ENCODE results near the gene IZUMO1R.
"Not testable (repeated sequence)": the region's sequence is repeated elsewhere in the genome, so short reads cannot be mapped to it uniquely, and the experiment has no call there.

IZUMO1R gene

DNA sequence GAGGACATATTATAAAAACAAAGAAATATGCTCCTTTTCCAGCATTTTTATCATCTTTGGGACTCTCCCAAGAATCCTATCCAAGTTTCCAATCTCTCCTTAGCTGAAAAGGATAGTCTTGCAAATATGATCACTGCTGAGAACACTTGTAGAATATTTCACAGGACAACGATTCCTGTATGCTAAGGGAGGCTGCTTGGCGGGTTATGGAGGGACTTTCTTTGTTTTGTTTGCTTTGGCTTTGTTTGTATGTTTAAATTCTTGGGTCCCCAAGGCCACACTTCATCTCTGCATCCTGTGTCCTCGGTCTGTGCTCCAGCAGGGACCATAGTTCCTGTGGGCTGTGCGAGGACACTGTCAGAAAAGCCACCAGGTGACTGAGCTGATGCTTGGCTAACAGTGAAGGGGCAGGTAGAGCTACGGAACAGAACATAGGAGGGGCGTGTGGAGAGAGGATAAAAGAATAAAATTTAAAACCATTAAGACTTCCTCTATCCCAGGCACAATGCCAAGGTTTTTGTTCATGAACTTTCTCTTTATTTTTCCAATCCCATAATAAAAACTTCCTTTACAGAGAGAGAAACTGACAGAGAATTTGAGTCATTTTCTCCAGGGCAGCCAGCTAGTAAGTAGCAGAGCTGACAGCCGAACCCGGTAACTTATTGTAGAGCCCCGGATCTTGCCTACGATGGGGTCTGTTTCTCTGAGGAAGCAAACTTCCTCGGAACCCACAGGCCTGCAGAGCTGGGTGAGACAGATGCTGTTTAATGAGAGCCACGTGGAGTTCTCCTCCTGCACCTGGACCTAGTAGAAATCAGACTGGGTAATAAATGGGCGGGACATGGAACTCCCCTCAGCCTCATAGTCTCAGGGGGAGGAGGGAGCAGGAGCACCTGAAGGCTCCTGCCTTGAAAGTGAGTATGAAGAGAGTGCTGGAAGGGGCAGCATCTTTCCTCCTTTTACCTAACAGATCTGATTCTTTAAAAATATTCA, at the start of gene IZUMO1R:
Gene IZUMO1R, plus strand, starts transcription at position 615 of the 993 bp plus-strand sequence. CDS start 1,057 bp downstream, outside the sequence.
- DNase-seq (ENCODE audit: low read depth, low spot score) = no peak

DNA sequence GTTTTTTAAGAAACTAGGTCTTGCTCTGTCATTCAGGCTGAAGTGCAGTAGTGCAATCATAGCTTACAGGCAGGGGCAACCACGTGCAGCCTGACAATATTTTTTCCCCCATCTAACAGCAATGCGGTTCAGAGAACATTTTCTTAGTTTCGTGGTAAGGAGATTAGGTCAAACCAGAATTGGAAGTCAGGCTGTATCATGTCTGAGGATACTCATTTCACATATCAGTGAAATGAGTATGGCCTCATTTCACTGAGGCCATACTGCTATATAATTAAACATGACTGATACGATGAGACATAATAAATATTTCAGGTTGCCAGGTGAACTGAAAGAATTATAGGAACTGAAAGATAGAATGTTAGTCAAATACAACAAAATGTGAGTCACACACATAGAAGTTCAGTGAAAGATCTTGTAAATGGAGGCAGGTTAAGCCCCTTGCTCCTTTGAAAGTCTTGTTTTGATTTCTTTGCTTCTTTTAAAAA, 32.5 kb upstream of the IZUMO1R start:
- DNase-seq (ENCODE audit: low read depth, low spot score) = no peak

DNA sequence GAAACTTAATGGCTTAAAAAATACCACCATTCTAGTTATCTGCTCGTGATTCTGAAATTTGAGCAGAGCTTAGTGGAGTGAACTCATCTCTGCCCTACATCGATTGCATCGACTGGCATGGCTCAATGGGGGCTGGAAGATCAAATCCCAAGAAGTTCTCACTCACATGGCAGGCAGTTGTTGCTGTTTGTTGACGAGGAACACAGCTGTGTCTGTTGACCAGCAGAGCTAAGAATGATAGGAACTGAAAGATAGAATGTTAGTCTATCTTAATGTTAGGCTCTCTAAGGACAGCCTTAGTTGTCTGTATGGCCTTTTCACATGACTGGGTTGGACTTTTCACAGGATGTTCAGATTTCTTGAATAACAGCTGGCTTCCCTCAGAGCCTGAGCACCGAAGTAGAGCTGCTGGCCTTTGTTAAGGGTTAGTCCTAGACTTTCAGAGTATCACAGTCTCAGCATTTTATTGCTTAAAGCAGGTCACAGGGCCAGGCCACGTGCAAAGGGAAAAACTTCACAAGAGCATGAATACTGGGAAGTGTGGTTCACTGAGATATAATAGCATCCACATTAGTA, 31.6 kb upstream of the IZUMO1R start:
- no peak for DNase-seq (ENCODE audit: low read depth, low spot score)

DNA sequence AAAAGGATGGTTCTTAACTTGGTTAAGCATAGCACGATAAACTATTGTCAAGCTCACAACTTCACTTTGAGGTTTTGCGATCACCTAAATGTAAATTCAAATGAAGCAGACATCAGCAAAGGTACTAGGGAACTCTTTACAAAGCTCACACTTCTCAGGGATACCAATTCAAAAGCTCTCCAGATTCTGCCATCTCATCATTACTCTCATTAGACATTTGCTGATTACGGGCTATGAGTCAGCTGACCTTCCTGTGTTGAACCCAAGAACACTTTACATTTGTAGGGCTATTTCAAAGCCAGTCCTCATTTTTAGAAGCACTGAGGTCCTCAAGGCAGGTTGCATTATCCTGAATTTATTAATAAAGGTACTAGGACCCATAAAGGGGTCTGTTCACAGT, 28.4 kb upstream of the IZUMO1R start:
- no peak for DNase-seq (ENCODE audit: low read depth, low spot score)

DNA sequence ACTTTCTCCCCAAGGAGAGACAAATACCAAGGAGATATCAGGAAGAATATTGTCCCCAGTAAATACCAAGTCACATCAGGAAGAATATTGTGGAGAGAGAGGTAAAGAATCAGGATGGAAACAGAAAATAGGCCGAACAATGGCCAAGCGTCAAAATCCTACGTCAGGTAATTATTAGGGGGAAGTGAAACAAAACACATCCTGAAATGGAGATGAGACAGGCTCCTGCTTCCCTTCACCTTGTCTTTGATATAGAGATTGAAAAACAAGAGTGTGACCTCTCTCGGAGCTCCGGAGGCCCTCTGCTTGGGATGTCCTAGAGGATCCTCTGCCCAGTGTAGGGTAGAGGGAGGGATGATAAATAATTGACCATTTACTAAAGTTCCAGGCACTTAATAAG, 27.4 kb upstream of the IZUMO1R start:
- no peak for DNase-seq (ENCODE audit: low read depth, low spot score)

DNA sequence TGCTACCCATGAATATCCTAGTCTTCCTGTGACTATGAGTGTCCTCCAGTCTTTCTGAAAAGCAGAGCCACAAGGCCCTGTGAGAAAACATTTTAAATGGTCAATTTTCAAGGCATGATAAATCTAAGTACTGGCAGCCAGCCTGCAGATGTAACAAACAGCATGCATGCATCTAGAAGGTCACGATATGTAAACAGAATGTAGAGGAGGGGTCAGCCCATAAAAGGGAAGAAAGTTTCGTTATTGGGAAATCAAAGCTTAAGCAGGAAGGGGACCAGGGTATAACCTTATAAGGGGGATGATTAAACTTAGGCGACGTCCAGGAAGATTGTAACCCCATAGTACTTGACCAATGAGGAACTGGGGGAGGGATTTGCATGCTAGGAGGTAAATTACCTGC, 26.2 kb upstream of the IZUMO1R start:
- not testable (repeated sequence) for DNase-seq (ENCODE audit: low read depth, low spot score)

DNA sequence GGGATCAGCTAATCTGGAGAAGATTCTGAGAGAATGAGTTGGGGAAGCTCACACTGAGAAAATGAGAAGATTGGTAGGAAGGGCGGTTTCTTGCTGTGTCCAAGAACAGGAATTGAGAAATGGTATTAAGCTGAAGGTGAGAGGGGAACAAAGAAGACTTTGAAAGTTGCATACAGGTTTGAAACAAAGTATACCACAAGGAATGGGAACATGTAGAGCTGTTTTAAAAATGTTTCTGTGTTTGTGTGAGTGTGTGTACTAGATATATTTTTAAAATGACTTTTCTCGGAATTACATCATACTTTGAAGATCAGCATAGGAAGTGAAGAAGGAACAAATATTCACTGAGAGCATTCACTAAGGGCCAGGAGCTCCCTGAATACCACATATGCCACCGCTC, 24.4 kb upstream of the IZUMO1R start:
- DNase-seq (ENCODE audit: low read depth, low spot score) = no peak

DNA sequence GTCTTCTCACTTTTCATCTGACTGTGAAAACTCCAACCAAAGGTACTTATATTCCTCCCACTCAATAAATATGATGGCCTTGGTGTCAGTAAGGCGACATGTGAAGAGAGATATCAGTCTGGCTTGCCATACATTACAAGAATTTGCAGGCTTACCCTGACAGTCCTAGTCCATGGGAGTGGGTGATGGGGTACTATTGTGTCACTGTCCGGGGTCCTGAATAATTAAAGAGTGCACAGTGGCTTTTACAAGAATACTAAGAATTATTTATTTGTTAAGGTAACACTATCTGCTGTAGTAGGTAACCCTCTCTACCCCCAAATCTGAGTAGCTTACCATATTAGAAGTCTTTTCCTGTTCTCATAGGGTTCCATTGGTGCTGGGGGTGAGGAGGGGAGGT, 23.1 kb upstream of the IZUMO1R start:
- DNase-seq (ENCODE audit: low read depth, low spot score) = peak; percentile 16

DNA sequence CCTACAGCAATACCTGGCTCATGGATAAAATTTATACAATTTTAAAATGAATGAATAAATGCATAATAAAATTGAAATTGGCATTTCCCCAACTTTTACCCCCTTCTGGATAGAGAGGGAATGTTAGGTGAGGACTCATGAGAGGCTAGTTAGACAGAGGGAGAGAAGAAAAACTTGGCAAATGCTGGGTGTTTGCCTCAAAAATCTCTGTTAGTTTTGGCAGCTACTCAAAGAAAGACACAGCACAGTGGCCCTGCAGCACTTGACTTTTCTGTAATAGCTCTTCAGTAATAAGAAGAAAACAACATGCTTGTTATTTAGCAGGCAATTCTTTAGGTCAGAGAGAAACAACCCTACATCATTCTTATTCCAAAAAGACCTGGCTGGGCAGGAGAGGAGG, 20.7 kb upstream of the IZUMO1R start:
- DNase-seq (ENCODE audit: low read depth, low spot score) = peak; percentile 26

DNA sequence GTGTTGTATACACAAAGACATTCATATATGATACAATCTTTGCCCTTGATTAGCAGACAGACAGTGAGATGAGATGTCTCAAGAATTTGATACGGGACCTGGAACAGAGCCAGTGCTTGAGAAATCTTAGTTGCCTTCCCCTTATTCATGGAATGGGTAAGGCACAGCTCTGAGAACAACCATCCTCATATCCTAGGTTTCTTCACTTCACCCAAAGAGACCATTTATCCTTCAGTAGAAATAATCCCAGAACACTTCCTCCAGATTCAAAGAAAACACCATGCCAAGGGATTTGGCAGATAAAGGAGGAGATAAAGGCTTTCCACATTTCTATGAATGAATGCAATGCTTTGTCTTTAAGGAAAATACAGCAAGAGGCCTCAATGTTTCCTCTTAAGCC, 8.8 kb upstream of the IZUMO1R start:
- DNase-seq (ENCODE audit: low read depth, low spot score) = peak; percentile 21

DNA sequence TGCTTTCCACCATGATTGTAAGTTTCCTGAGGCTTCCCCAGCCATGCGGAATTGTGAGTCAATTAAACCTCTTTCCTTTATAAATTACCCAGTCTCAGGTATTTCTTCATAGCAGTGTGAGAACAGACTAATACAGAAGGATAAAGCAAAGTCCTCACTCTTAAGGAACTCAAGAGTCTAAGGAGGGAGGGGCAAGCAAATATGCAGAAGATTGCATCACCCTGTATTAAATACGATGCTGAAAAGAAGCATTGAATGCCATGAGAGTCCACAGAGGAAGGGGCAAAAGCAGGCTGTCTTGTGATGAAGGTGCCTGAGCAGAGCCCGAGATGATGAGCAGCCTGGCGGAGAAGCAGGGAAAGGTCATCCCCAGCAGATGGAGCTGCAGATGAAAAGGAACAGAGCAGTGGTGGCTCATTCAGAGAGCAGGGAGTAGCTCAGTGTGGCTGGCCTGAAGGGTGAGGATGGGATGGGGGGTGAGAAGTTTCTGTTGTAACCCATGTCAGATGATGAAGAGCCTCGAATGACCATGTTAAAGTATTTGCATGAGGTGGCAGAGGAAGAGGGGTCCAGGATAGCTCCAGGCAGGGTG, 6.3 kb upstream of the IZUMO1R start:
- no peak for DNase-seq (ENCODE audit: low read depth, low spot score)

DNA sequence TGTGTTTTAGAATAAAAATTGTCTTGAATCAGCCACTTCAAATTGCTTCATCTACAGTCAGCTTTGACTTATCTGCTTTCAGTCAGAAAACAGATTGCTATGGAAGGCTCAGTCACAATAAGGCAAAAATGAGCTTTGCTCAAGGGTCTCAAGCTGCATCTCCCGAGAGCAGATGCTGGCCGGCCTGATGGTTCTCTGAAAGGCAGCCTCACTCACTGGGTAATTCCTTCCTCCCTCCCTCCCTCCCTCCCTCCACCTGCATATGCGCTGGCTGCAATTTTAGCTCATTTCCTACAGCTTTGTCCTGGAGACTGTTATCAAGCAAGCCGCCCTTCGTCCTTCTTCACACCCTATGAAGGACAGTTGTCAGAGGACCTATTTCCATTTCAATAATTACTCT, 1.6 kb upstream of the IZUMO1R start:
- DNase-seq (ENCODE audit: low read depth, low spot score) = no peak

DNA sequence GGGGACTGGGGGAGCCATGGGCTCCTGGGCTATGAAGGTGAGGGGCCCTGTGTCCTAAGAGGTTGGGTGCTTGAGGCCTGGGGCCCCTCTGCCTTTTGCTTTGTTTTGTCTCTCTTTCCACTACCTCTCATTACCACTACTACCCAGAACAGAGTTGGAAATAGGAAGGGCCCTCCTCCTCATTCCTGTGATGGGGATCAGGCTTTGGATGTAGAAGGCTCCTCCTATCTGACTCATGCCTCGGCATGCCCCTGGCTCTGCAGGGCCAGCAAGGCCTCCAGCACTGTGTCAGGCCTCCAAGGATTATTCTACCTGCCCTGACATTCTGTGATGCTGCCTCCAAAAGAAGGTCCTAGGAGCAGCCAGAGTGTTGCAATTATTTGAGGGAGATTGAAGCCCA, 766 bp downstream of the IZUMO1R start:
- DNase-seq (ENCODE audit: low read depth, low spot score) = peak; percentile 15

DNA sequence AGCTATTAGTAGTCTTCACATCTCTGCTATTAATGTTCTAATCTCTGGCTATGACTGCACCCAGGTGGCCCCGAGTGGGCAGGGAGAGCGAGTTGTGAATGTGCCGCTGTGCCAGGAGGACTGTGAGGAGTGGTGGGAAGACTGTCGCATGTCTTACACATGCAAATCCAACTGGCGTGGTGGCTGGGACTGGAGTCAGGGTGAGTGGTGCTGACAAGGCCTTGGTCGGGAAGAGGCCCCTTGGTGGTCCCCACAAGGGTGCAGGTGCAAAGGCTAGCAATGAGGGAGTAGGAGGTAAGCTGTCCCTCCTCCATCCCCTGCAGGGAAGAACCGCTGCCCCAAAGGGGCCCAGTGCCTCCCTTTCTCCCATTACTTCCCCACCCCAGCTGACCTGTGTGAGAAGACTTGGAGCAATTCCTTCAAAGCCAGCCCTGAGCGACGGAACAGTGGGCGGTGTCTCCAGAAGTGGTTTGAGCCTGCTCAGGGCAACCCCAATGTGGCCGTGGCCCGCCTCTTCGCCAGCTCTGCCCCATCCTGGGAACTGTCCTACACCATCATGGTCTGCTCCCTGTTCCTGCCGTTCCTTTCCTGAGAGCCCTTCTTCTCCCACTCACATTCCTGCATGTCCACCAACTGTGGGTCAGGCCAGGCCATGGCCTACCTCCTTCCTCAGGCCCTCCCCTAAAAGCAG, 2.9 kb downstream of the IZUMO1R start:
- DNase-seq (ENCODE audit: low read depth, low spot score) = no peak

DNA sequence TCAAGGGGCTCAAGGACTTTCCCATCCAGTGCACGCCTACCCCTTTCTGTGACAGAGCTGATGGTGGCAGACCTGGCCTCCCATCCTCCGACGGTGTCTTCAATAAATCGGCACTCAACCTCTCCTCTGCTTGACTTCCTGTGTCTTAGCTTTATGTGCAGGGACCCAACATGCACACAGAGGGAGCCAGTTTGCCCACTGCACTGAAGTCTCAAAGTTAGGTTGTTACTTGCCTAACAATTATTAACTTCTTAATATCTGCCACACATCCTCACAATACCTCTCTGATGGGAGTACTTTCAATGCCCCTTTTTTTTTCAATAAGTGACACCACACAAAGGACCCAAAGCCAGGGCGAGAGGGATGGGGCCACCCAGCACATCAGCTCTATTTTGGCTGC, 3.6 kb downstream of the IZUMO1R start:
- no peak for DNase-seq (ENCODE audit: low read depth, low spot score)

DNA sequence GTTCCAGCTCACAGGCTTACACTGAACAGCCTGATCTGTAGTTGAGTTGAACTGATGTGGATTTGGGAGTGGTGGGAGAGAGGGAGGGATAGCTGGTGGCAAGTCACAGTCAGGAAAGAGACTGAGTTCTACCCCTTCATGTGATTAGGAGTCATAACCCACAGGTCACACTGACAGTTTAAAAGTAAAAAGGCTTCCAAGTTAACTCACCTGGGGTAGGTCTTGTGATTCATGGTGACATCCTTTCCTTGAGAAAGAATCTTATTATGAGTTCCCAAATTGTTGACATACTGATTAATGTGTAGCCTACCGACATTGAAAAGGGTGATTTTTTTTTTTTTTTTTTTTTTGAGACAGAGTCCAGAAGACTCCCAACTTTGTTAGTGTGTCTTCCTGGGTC, 5.4 kb downstream of the IZUMO1R start:
- no peak for DNase-seq (ENCODE audit: low read depth, low spot score)

DNA sequence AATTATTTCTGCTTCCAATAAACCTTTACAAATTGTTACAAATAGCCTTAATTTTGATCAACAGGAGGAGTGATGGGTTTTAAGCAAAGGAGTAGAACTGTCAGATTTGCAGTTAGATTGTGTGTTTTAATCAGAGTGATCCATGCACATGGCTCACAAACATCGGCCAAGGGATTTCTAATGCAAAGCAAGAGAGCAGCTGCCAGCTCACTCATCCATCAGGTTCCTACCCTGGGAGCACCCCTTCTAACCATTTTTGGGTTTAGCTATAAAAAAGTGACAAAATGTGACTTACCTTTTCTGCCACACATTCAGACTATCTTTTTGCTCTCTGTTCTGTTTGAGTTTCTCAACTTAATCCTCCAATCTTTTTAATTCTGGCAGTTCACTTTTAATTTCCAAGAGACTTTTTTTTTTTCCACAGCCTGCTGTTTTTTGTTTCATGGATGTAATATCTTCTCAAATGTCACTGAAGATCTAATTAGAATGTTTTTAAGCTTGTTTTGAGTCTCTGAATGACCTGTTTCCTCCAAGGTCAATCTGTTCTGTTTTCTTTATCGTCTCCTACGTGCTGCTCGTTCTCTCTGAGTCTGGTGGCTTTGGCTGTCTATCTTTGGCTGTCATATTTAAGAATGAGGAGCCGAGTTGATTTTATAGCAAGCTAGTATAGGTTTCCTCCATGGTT, 6.0 kb downstream of the IZUMO1R start:
- no peak for DNase-seq (ENCODE audit: low read depth, low spot score)

DNA sequence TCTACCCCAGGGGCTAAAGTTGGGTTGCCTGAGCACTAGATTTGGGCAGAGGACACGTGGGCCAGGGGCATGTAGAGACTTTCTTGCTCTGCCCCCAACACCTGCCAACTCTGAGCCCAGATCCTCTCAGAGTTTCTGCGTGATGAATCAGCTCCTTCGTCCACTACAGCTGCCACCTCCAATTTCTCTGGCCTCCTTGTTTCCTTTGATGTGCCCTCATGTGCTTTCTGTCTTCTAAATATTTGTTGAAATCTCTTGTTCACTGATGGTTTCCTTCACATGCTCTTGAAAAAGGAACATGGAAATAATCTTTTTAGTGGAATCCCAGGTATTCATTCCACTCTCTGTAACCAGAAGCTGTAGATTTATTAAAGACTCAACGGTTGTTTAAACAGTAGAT, 8.0 kb downstream of the IZUMO1R start:
- no peak for DNase-seq (ENCODE audit: low read depth, low spot score)

DNA sequence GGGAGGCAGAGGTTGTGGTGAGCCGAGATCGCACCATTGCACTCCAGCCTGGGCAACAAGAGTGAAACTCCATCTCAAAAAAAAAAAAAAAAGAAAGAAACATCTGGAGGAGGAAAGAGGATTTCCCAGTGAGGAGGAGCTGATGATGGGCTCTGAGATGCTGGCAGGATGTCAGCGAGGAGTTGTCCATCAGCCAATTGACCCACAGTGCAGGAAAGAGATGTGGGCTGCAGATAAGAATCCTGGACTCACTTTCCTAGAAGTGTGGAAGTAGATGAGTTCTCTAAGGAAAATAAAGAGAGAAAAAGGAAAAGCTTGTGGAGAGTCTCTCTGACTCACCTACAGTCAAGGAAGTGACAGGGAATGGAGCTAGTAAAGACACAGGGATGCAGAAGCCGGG, 9.7 kb downstream of the IZUMO1R start:
- DNase-seq (ENCODE audit: low read depth, low spot score) = no peak

DNA sequence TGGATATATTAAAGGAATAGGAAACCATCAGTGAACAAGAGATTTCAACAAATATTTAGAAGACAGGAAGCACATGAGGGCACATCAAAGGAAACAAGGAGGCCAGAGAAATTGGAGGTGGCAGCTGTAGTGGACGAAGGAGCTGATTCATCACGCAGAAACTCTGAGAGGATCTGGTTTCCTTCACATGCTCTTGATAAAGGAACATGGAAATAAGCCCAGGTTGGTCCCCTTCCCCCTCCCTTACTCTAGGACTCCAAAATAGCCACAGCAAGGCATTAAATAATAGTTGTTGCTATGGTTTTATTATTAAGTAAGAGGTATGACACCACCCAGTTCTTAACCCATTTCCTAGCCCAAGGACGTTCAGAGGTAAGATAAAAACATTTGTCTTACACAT, 11.3 kb downstream of the IZUMO1R start:
- DNase-seq (ENCODE audit: low read depth, low spot score) = no peak

DNA sequence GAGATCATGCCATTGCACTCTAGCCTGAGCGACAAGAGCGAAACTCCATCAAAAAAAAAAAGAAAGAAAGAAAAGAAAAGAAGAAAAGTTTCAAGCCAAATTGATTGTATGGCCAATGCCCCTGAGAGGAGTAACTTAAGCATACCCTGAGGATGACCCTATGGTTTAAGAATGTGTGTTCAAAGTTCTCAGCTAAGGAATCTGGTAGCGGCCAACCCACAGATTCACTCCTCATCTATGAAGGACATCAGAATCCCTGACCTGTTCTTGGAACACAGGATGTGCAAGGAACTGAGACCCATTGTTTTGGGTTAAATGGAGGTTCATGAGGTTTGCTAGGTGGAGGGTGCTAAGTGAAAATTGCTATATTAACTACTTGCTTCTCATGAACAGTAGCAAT, 18.1 kb downstream of the IZUMO1R start:
- DNase-seq (ENCODE audit: low read depth, low spot score) = no peak

All from astrocyte of the hippocampus (primary cell).